Activated CD8-positive, alpha-beta T cell treated with anti-CD3 and anti-CD28 coated beads for 36 hours (primary cell): ENCODE results near the gene RPS6KA3. TPM values are rescaled to one million over a fixed set of nuclear protein-coding genes. Genes with fewer than 3 reads are reported as not detected.
A peak's percentile ranks its signal among the peaks of the same experiment; 100 is the strongest.

Source experiments
- ATAC-seq: fragments of 200-7000 bp; cut with Tn5 transposase; one replicate; pipeline ENCODE4 v1.10.0; 2021; ENCODE audit warnings: mild to moderate bottlenecking, moderate library complexity
- CTCF ChIA-PET: fragments of 350-600 bp; sonication (Branson Sonifier 250); formaldehyde crosslinking; loops from one replicate; lab custom pipeline; 2021; ENCODE audit warnings: antibody characterized with exemption; lab: Charles Lee
- POLR2A ChIA-PET: fragments of 350-600 bp; sonication (Branson Sonifier 250); formaldehyde crosslinking; loops from one replicate; lab custom pipeline; 2021; ENCODE audit warnings: antibody characterized with exemption; lab: Charles Lee
- DNase-seq: peaks from one replicate; pipeline ENCODE4 v3.0.0-alpha.2; 2020
- H3K27ac Mint-ChIP-seq: one replicate; pipeline ENCODE4 v1.8.0; 2021; ENCODE audit warnings: mild to moderate bottlenecking, mixed read lengths
- H3K27me3 Mint-ChIP-seq: one replicate; pipeline ENCODE4 v1.8.0; 2021; ENCODE audit warnings: mixed read lengths
- H3K36me3 Mint-ChIP-seq: one replicate; pipeline ENCODE4 v1.8.0; 2021; ENCODE audit warnings: low read depth, mixed read lengths
- H3K4me1 Mint-ChIP-seq: one replicate; pipeline ENCODE4 v1.8.0; 2021; ENCODE audit warnings: low read depth, mixed read lengths
- H3K4me3 Mint-ChIP-seq: one replicate; pipeline ENCODE4 v1.8.0; 2021; ENCODE audit warnings: mild to moderate bottlenecking, moderate library complexity, mixed read lengths
- H3K9me3 Mint-ChIP-seq: one replicate; pipeline ENCODE4 v1.8.0; 2021; ENCODE audit warnings: mixed read lengths
- intact Hi-C: fragments of 100-400 bp; cut with micrococcal nuclease; formaldehyde crosslinking; loops from one replicate; pipeline ENCODE4 v1.10.0; 2022
- total RNA-seq, 2 experiments: library from RNA; stranded (reverse); gene quantifications; one replicate each; pipeline ENCODE4 v1.2.3, GENCODE V29; 2021
- TF ChIP-seq, protein P1 (sequence below): fragments of 200-600 bp; IDR thresholded peaks from one replicate; pipeline ENCODE4 v1.8.0; 2022; ENCODE audit warnings: antibody characterized with exemption, mild to moderate bottlenecking

RPS6KA3 gene
- total RNA-seq, 2 experiments from 2014 or later = 52.6 to 56.9 TPM

DNA sequence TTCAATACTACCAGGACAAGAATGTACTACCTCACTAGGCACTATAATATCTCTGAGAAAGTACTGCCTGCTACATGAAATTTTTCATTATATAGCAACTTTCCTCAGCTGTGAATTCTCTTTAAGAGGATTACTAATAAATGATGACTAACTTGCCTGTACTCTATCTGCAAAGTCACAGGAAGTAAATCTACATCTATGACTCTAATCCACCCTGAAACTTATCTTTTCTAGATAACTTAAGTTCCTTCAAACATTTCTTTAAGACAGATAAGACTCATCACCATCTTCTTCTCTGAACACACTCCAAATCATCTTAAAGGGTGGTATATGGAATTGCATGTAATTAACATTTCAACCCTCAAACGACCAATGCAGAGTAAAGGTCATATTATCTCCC, 28.8 kb downstream of the RPS6KA3 start:
- ATAC-seq (peak; percentile 55), DNase-seq (no peak)
- Mint-ChIP-seq H3K9me3 (peaks cover 7% of the 10 kb centered on the region), H3K36me3 (peaks cover 49% of the 10 kb centered on the region), H3K27me3 (no peaks in the 10 kb centered on the region), H3K4me1 (peaks cover 33% of the 10 kb centered on the region), H3K27ac (peak overlapping the region; percentile 53), H3K4me3 (no peak overlapping the region)
- ChIA-PET CTCF (interaction anchor here (0.7 to 2.4 kb wide), 2 partner anchors 11 to 15 kb away, joined by 3 to 9 read pairs; no protein-coding TSS in a partner anchor), POLR2A (no interaction called here)
- TF ChIP-seq, protein P1, sequence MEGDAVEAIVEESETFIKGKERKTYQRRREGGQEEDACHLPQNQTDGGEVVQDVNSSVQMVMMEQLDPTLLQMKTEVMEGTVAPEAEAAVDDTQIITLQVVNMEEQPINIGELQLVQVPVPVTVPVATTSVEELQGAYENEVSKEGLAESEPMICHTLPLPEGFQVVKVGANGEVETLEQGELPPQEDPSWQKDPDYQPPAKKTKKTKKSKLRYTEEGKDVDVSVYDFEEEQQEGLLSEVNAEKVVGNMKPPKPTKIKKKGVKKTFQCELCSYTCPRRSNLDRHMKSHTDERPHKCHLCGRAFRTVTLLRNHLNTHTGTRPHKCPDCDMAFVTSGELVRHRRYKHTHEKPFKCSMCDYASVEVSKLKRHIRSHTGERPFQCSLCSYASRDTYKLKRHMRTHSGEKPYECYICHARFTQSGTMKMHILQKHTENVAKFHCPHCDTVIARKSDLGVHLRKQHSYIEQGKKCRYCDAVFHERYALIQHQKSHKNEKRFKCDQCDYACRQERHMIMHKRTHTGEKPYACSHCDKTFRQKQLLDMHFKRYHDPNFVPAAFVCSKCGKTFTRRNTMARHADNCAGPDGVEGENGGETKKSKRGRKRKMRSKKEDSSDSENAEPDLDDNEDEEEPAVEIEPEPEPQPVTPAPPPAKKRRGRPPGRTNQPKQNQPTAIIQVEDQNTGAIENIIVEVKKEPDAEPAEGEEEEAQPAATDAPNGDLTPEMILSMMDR = no peak
- intact Hi-C loops = no loop called here

DNA sequence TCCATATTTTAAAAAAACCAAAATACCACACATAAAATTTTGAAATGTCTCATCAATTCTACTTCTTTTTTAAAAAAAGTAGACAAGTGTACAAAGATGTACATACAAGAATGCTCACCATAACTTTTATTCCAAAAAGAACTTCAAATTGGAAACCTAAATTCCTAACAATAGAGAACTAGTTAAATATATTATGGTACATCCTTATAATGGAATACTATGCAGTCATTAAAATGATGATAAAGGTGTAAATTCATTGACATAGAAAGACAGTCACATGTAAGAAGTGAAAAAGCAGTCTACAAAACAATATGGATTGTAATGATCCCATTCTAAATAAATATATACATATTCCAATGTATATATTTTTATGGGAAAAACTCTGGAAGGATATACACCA, 31.0 kb downstream of the RPS6KA3 start:
- CTCF ChIA-PET = interaction anchor here (1.3 kb wide), 1 partner anchor 17 kb away, joined by 4 read pairs; no protein-coding TSS in a partner anchor
- POLR2A ChIA-PET = no interaction called here
- peaks cover 45% of the 10 kb centered on the region for H3K36me3 Mint-ChIP-seq
- intact Hi-C loops = no loop called here
- H3K9me3 Mint-ChIP-seq = peaks cover 5% of the 10 kb centered on the region
- DNase-seq (no peak), ATAC-seq (no peak)
- TF ChIP-seq, protein P1 = no peak
- no peaks in the 10 kb centered on the region for H3K27me3 Mint-ChIP-seq
- peaks cover 30% of the 10 kb centered on the region for H3K4me1 Mint-ChIP-seq
- no peak overlapping the region for H3K27ac Mint-ChIP-seq
- no peak overlapping the region for H3K4me3 Mint-ChIP-seq

DNA sequence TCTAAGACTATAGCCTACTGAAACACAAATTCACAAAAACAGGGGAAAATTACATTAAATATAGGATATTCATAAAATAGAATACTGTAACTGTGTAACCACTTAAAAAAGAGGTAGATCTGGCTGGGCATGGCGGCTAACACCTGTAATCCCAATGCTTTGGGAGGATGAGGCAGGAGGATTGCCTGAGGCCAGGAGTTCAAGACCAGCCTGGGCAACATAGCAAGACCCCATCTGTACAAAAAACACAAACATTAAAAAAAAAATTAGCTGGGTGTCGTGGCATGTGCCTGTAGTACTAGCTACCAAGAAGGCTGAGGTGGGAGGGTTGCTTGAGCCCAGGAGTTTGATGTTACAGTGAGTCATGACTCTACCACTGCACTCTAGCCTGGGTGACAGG, 33.4 kb downstream of the RPS6KA3 start:
- Mint-ChIP-seq H3K4me1 (peaks cover 34% of the 10 kb centered on the region), H3K27ac (no peak overlapping the region), H3K27me3 (no peaks in the 10 kb centered on the region), H3K36me3 (peaks cover 54% of the 10 kb centered on the region), H3K9me3 (peaks cover 5% of the 10 kb centered on the region), H3K4me3 (no peak overlapping the region)
- intact Hi-C loops = no loop called here
- TF ChIP-seq, protein P1 = no peak
- ATAC-seq = no peak
- ChIA-PET POLR2A (no interaction called here), CTCF (no interaction called here)
- no peak for DNase-seq

DNA sequence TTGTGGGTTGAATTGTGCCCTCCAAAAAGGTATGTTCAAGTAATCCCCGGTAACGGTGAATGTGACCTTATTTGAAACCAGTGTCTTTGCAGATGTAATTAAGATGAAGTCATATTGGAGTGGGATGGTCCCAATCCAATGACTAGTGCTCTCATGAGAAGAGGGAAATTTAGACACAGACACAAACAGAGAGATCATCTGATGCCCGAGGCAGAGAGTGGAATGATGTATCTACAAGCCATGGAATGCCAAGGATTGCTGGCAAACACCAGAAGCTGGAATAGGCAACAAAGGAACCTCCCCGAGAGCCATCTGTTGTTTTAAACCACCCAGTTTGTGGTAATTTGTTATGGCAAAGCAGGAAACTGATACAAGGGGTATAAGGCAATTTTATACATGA, 35.1 kb downstream of the RPS6KA3 start:
- Mint-ChIP-seq H3K36me3 (peaks cover 46% of the 10 kb centered on the region), H3K4me3 (no peak overlapping the region)

DNA sequence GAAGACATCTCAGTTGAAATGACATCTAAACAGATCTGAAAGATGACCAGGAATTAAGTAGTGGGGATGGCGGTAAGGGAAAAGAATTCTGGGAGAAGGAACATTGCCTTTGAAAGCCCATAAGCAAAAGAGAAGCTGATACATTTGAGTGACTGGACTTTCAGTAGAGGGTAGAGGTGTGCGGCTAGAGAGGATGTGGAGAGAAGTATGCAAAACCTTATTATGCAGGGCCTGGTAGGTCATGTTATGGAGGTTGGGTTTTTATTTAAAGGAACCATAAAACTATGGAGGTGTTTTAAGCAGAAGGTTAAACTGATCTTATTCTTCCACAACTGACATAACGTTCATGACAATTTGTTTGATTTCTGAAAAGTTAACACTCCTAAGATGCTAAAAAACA, 36.3 kb downstream of the RPS6KA3 start:
- H3K4me1 Mint-ChIP-seq = peaks cover 39% of the 10 kb centered on the region
- H3K27me3 Mint-ChIP-seq = no peaks in the 10 kb centered on the region
- peak overlapping the region; percentile 43 for H3K27ac Mint-ChIP-seq
- intact Hi-C loops = no loop called here
- DNase-seq (no peak), ATAC-seq (no peak)
- no peaks in the 10 kb centered on the region for H3K9me3 Mint-ChIP-seq
- CTCF ChIA-PET = no interaction called here
- POLR2A ChIA-PET = no interaction called here
- H3K36me3 Mint-ChIP-seq = peaks cover 39% of the 10 kb centered on the region
- TF ChIP-seq, protein P1 = no peak
- no peak overlapping the region for H3K4me3 Mint-ChIP-seq

More for the DNA sequence above, 35.1 kb downstream of the RPS6KA3 start:
- no peak overlapping the region for H3K27ac Mint-ChIP-seq
- peaks cover 31% of the 10 kb centered on the region for H3K4me1 Mint-ChIP-seq
- ATAC-seq = no peak
- CTCF ChIA-PET = no interaction called here
- POLR2A ChIA-PET = interaction anchor here (0.8 kb wide), 1 partner anchor 17 kb away, joined by 3 read pairs; no protein-coding TSS in a partner anchor
- TF ChIP-seq, protein P1 = no peak
- peaks cover 3% of the 10 kb centered on the region for H3K9me3 Mint-ChIP-seq
- intact Hi-C loops = no loop called here
- no peaks in the 10 kb centered on the region for H3K27me3 Mint-ChIP-seq
- DNase-seq = no peak
